K562 (cell line): ENCODE results near the gene CFAP70. TPM values are rescaled to one million over a fixed set of nuclear protein-coding genes. Genes with fewer than 3 reads are reported as not detected.

Experiments
- BRD9 ChIP-seq: fragments of 450-650 bp; IDR thresholded peaks from 2 replicates; pipeline ENCODE4 v1.6.1; 2018; ENCODE audit warnings: low read depth; ENCODE audit not compliant: partially characterized antibody
- DPF2 ChIP-seq: fragments of 450-650 bp; IDR thresholded peaks from 2 replicates; pipeline ENCODE4 v1.6.1; 2016
- EGR1 ChIP-seq: fragments of 450-650 bp; conservative IDR thresholded peaks from 2 replicates; pipeline ENCODE4 v1.6.1; 2017; ENCODE audit warnings: mild to moderate bottlenecking
- ELF4 ChIP-seq: fragments of 450-650 bp; formaldehyde crosslinking; IDR thresholded peaks from 2 replicates; pipeline ENCODE4 v1.4.0; 2022; ENCODE audit warnings: missing genetic modification characterization
- HDAC1 ChIP-seq, 2 experiments: fragments of 450-650 bp; IDR thresholded peaks; 2 replicates each; pipeline ENCODE4 v1.6.1; 2016 to 2017; ENCODE audit warnings: inconsistent platforms in 1 of 2, mild to moderate bottlenecking in 1 of 2, moderate library complexity in 1 of 2
- HDAC8 ChIP-seq: fragments of 450-650 bp; IDR thresholded peaks from 2 replicates; pipeline ENCODE4 v1.6.1; 2016; ENCODE audit warnings: mild to moderate bottlenecking, missing genetic modification characterization, moderate library complexity, missing compliant biosample characterization
- KLF10 ChIP-seq: fragments of 250-450 bp; sonication (Bioruptor Pico); IDR thresholded peaks from 2 replicates; pipeline ENCODE4 v1.6.1; 2021; ENCODE audit warnings: matching md5 sums
- MTA3 ChIP-seq: fragments of 450-650 bp; formaldehyde crosslinking; IDR thresholded peaks from 2 replicates; pipeline ENCODE4 v1.6.1; 2017; ENCODE audit warnings: mild to moderate bottlenecking, borderline replicate concordance
- NCOA2 ChIP-seq, 2 experiments: fragments of 450-650 bp; IDR thresholded peaks; 2 replicates each; pipeline ENCODE4 v1.6.1; 2018; ENCODE audit warnings: mild to moderate bottlenecking in 2 of 2, moderate library complexity in 1 of 2; ENCODE audit not compliant: partially characterized antibody in 2 of 2
- PHTF2 ChIP-seq: fragments of 250-450 bp; sonication (Bioruptor Pico); IDR thresholded peaks from 2 replicates; pipeline ENCODE4 v1.5.0; 2021; ENCODE audit warnings: mild to moderate bottlenecking
- RB1 ChIP-seq: fragments of 450-650 bp; IDR thresholded peaks from 2 replicates; pipeline ENCODE4 v1.6.1; 2017; ENCODE audit warnings: low read depth, mild to moderate bottlenecking
- SMARCC2 ChIP-seq: fragments of 450-650 bp; IDR thresholded peaks from 2 replicates; pipeline ENCODE4 v1.6.1; 2017; ENCODE audit warnings: antibody characterized with exemption, moderate library complexity, mild to moderate bottlenecking, low read depth
- TSC22D4 ChIP-seq: fragments of 450-650 bp; IDR thresholded peaks from 2 replicates; pipeline ENCODE4 v1.6.1; 2016; ENCODE audit warnings: missing genetic modification characterization, missing biosample characterization, control low read depth
- YBX1 ChIP-seq: fragments of 450-650 bp; IDR thresholded peaks from 2 replicates; pipeline ENCODE4 v1.7.1; 2016; ENCODE audit warnings: mild to moderate bottlenecking
- ZNF551 ChIP-seq: fragments of 250-450 bp; sonication (Bioruptor Pico); IDR thresholded peaks from 2 replicates; pipeline ENCODE4 v1.5.0; 2021; ENCODE audit warnings: mild to moderate bottlenecking, moderate library complexity
- ZNF57 ChIP-seq: fragments of 450-650 bp; formaldehyde crosslinking; IDR thresholded peaks from 2 replicates; pipeline ENCODE4 v1.4.0; 2020; ENCODE audit warnings: mild to moderate bottlenecking, moderate library complexity
- polyA plus RNA-seq, 8 experiments: library from polyadenylated mRNA; depleted of rRNA in 4 of 8; stranded (reverse) in 5 of 8; unstranded in 3 of 8; fragments of >200 nt; fragmentation: Nextera tagmentation in 2 of 8; fragmentation: Illumina TruSeq in 1 of 8; extraction: Ambion mirVana in 2 of 8; extraction: Trizol in 1 of 8; gene quantifications; 2 replicates each; pipeline versions ENCODE4 v1.2.1 to v1.2.3, GENCODE V29; 2011 to 2014; ENCODE audit warnings: inconsistent platforms in 1 of 8, missing spikeins in 1 of 8
- total RNA-seq, 7 experiments: library from RNA; depleted of rRNA in 6 of 7; stranded (reverse); fragments of >200 nt in 6 of 7; fragmentation: Illumina TruSeq in 2 of 7; extraction: Trizol in 2 of 7; gene quantifications; 2 replicates each; pipeline versions ENCODE4 v1.2.1 to v1.2.3, GENCODE V29; 2011 to 2021; ENCODE audit warnings: low replicate concordance in 1 of 7
- TF ChIP-seq, protein P1 (sequence below): fragments of 250-450 bp; sonication (Bioruptor Pico); IDR thresholded peaks from 2 replicates; pipeline ENCODE4 v1.5.0; 2022; ENCODE audit warnings: mild to moderate bottlenecking
- TF ChIP-seq, protein P2 (sequence below): fragments of 200-800 bp; sonication (Bioruptor generic); IDR thresholded peaks from 2 replicates; pipeline ENCODE4 v1.6.1; 2016; ENCODE audit warnings: missing genetic modification characterization, missing compliant biosample characterization
- TF ChIP-seq, protein P3 (sequence below): fragments of 200-400 bp; formaldehyde crosslinking; IDR thresholded peaks from 2 replicates; pipeline ENCODE4 v1.6.1; 2017; ENCODE audit warnings: mild to moderate bottlenecking, low read depth, low read length, moderate library complexity

Gene CFAP70
- total and polyA plus RNA-seq, 9 of the 15 experiments (the other 6 are each of a cell fraction or from before 2014, with no cell fraction given): 0.27 to 1.6 (median 0.86) TPM

DNA sequence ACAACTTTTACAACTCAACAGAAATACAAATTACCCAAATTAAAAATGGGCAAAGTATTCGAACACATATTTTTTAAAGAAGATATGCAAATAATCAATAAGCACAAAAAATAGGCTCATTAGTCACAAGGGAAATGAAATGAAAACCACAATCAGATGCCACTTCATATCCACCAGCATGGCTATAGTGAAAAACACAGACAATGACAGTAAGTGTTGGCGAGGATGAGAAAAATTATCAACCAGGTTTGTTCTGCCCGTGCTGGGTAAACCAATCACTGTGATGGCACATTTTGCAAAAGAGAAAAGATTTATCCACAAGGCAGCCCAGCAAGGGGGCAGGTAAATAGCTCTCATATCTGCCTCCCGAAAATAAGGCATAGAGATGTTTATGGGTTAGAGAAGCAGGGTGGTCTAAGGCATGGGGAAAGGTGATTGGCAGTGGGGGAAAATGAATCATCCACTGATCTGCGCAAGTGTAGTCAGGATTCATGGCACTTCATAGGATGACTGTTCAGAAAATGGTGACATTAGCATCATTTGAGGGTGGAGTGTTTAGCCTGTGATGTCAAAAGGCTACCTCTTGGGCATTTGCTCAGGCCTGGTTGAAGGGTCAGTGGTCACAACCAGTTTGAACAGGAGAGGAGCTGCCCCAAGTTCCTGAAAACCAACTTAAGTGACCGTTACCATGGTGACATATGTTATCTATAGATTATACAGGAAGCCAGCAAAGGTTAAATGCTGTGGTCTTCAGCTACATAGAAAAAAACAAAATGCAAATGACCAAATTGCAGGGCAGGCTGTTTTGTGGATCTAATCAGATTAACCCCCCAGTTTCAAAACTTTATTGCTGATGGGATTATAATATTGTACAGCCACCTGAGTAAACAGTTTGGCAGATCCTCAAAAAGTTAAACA, 8.0 kb upstream of the CFAP70 start (continued):
- TF ChIP-seq TSC22D4 (tag): no peak
- peak; percentile 69; the same call in 1 of the 2 replicates for TF ChIP-seq MTA3
- 0 out of 2 replicates have a peak, but pooled peaks have one; percentile 12 for TF ChIP-seq EGR1
- TF ChIP-seq YBX1: no peak
- peak; percentile 79; the same call in 1 of the 2 replicates for TF ChIP-seq KLF10
- peak; percentile 74 for TF ChIP-seq DPF2
- TF ChIP-seq BRD9: peak; percentile 25
- peak in 1 of 2 experiments; percentile 42; a peak in 1 of 4 replicates for TF ChIP-seq HDAC1 (IDR thresholded peaks at IDR 0.05)
- 0 out of 2 replicates have a peak, but pooled peaks have one; percentile 30 for TF ChIP-seq RB1
- TF ChIP-seq, protein P1, sequence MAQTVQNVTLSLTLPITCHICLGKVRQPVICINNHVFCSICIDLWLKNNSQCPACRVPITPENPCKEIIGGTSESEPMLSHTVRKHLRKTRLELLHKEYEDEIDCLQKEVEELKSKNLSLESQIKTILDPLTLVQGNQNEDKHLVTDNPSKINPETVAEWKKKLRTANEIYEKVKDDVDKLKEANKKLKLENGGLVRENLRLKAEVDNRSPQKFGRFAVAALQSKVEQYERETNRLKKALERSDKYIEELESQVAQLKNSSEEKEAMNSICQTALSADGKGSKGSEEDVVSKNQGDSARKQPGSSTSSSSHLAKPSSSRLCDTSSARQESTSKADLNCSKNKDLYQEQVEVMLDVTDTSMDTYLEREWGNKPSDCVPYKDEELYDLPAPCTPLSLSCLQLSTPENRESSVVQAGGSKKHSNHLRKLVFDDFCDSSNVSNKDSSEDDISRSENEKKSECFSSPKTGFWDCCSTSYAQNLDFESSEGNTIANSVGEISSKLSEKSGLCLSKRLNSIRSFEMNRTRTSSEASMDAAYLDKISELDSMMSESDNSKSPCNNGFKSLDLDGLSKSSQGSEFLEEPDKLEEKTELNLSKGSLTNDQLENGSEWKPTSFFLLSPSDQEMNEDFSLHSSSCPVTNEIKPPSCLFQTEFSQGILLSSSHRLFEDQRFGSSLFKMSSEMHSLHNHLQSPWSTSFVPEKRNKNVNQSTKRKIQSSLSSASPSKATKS (CRISPR knock-in tag): no peak
- TF ChIP-seq ZNF551: peak; percentile 62; the same call in 1 of the 2 replicates
- 0 out of 2 replicates have a peak, but pooled peaks have one; percentile 44 for TF ChIP-seq ELF4
- peak; percentile 78; the same call in 1 of the 2 replicates for TF ChIP-seq HDAC8
- TF ChIP-seq, protein P2, sequence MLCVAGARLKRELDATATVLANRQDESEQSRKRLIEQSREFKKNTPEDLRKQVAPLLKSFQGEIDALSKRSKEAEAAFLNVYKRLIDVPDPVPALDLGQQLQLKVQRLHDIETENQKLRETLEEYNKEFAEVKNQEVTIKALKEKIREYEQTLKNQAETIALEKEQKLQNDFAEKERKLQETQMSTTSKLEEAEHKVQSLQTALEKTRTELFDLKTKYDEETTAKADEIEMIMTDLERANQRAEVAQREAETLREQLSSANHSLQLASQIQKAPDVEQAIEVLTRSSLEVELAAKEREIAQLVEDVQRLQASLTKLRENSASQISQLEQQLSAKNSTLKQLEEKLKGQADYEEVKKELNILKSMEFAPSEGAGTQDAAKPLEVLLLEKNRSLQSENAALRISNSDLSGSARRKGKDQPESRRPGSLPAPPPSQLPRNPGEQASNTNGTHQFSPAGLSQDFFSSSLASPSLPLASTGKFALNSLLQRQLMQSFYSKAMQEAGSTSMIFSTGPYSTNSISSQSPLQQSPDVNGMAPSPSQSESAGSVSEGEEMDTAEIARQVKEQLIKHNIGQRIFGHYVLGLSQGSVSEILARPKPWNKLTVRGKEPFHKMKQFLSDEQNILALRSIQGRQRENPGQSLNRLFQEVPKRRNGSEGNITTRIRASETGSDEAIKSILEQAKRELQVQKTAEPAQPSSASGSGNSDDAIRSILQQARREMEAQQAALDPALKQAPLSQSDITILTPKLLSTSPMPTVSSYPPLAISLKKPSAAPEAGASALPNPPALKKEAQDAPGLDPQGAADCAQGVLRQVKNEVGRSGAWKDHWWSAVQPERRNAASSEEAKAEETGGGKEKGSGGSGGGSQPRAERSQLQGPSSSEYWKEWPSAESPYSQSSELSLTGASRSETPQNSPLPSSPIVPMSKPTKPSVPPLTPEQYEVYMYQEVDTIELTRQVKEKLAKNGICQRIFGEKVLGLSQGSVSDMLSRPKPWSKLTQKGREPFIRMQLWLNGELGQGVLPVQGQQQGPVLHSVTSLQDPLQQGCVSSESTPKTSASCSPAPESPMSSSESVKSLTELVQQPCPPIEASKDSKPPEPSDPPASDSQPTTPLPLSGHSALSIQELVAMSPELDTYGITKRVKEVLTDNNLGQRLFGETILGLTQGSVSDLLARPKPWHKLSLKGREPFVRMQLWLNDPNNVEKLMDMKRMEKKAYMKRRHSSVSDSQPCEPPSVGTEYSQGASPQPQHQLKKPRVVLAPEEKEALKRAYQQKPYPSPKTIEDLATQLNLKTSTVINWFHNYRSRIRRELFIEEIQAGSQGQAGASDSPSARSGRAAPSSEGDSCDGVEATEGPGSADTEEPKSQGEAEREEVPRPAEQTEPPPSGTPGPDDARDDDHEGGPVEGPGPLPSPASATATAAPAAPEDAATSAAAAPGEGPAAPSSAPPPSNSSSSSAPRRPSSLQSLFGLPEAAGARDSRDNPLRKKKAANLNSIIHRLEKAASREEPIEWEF (CRISPR knock-in tag): no peak
- TF ChIP-seq NCOA2 (IDR thresholded peaks at IDR 0.05; ENCODE audit: partially characterized antibody in 2 of 2): no peak
- TF ChIP-seq SMARCC2: no peak
- TF ChIP-seq, protein P3, sequence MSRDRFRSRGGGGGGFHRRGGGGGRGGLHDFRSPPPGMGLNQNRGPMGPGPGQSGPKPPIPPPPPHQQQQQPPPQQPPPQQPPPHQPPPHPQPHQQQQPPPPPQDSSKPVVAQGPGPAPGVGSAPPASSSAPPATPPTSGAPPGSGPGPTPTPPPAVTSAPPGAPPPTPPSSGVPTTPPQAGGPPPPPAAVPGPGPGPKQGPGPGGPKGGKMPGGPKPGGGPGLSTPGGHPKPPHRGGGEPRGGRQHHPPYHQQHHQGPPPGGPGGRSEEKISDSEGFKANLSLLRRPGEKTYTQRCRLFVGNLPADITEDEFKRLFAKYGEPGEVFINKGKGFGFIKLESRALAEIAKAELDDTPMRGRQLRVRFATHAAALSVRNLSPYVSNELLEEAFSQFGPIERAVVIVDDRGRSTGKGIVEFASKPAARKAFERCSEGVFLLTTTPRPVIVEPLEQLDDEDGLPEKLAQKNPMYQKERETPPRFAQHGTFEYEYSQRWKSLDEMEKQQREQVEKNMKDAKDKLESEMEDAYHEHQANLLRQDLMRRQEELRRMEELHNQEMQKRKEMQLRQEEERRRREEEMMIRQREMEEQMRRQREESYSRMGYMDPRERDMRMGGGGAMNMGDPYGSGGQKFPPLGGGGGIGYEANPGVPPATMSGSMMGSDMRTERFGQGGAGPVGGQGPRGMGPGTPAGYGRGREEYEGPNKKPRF: no peak
- TF ChIP-seq PHTF2 (CRISPR knock-in tag): no peak
- no peak for TF ChIP-seq ZNF57 (CRISPR knock-in tag)
